Right lobe of liver (tissue), 4 donors: ENCODE data around the gene BTBD2.

ENCODE experiments used
- CTCF ChIP-seq, 4 donors: fragments of 200-600 bp in 3 of 4; fragments of 450-650 bp in 1 of 4; IDR thresholded peaks; one replicate each; pipeline versions ENCODE4 v1.5.1 to v1.8.0; 2016 to 2022; ENCODE audit warnings: antibody characterized with exemption in 4 of 4, mild to moderate bottlenecking in 2 of 4
- POLR2A ChIP-seq: fragments of 450-650 bp; IDR thresholded peaks from one replicate; pipeline ENCODE4 v1.6.1; 2017; ENCODE audit warnings: antibody characterized with exemption, mild to moderate bottlenecking
- donor health status: DM: no; HTN: no; CAD: no.
- donor health status: DM: no; HTN: no; CAD: no.
- donor health status: DM: no; HTN: yes; CAD: no.

- TF ChIP-seq CTCF (IDR thresholded peaks at IDR 0.05) (no peak), POLR2A (no peak)
These were observed 25.3 kb upstream of the BTBD2 start for GRCh38 chr19:2040647-2041432.
